Endothelial cell of umbilical vein (primary cell): ENCODE results near the gene TRIM10.

Experiments
- CTCF ChIP-seq, 2 donors: IDR thresholded peaks; 1 replicate in 1 of 2; 2 replicates in 1 of 2; pipeline ENCODE4 v1.5.1; 2011; ENCODE audit warnings: low read length in 2 of 2, mild to moderate bottlenecking in 2 of 2, moderate library complexity in 2 of 2, control low read depth in 1 of 2, inconsistent platforms in 1 of 2, low read depth in 1 of 2; ENCODE audit not compliant: insufficient read depth in 1 of 2; ENCODE audit errors: extremely low read depth in 1 of 2
- EZH2 ChIP-seq: IDR thresholded peaks from 2 replicates; pipeline ENCODE4 v1.6.1; 2012; ENCODE audit warnings: borderline replicate concordance, low read depth, mild to moderate bottlenecking, moderate library complexity, low read length, inconsistent platforms; ENCODE audit not compliant: severe bottlenecking
- FOS ChIP-seq: IDR thresholded peaks from 2 replicates; pipeline ENCODE4 v1.6.1; 2011; ENCODE audit warnings: mild to moderate bottlenecking, low read length, moderate library complexity, borderline replicate concordance; ENCODE audit not compliant: insufficient read depth
- MYC ChIP-seq: IDR thresholded peaks from one replicate; pipeline ENCODE4 v1.6.1; 2011; ENCODE audit warnings: mild to moderate bottlenecking, low read depth, low read length
- POLR2A ChIP-seq: IDR thresholded peaks from 2 replicates; pipeline ENCODE4 v1.6.1; 2012; ENCODE audit warnings: low read depth, mild to moderate bottlenecking, control low read depth, low read length
- POLR2AphosphoS5 ChIP-seq: IDR thresholded peaks from 2 replicates; pipeline ENCODE4 v1.6.1; 2012; ENCODE audit warnings: low read depth, mild to moderate bottlenecking, control low read depth, low read length, moderate library complexity; ENCODE audit not compliant: insufficient read depth
- TF ChIP-seq, protein P1 (sequence below): IDR thresholded peaks from 2 replicates; pipeline ENCODE4 v1.6.1; 2011; ENCODE audit not compliant: insufficient read depth, insufficient read length

DNA sequence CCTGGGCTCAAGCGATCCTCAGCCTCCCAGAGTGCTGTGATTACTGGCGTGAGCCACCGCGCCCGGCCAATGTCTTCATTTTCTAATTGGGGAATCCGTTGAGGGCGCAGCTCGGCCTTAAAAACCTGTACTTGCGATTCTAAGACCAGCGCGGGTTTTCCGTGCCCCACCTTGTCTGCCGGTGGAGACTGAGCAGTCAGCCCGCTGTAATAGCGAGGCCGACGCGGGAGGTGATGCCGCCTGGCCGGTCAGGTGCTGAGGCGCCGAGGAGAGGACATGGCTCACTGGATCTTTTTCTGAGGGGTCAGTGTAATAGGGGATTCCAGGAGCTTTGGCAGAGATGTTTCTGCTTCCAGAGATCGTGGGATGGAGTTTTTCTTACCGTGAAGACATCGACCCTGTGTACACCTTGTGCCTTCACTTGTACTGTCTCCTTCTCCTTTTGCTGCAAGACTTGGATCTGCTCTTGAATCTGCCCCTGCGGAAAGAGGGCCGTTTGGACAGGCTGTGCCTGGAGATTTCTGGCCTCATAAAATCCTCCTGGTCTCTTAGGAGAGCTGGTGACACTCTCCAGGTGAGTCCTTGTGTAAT lies 49.6 kb downstream of the TRIM10 start:
- TF ChIP-seq POLR2AphosphoS5: no peak
- TF ChIP-seq POLR2A: no peak
- no peak for TF ChIP-seq CTCF (IDR thresholded peaks at IDR 0.05; ENCODE audit: extremely low read depth in 1 of 2, insufficient read depth in 1 of 2, low read depth in 1 of 2, low read length in 2 of 2)
- TF ChIP-seq, protein P1, sequence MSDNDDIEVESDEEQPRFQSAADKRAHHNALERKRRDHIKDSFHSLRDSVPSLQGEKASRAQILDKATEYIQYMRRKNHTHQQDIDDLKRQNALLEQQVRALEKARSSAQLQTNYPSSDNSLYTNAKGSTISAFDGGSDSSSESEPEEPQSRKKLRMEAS: no peak
- TF ChIP-seq EZH2: peak; percentile 19
- no peak for TF ChIP-seq FOS
- TF ChIP-seq MYC: no peak
